ENCODE results near the gene PARP6. TPM values are rescaled to one million over a fixed set of nuclear protein-coding genes. Genes with fewer than 3 reads are reported as not detected.

PARP6 gene
- total RNA-seq, 1 donor from 2014 or later: 61.3 TPM

DNA sequence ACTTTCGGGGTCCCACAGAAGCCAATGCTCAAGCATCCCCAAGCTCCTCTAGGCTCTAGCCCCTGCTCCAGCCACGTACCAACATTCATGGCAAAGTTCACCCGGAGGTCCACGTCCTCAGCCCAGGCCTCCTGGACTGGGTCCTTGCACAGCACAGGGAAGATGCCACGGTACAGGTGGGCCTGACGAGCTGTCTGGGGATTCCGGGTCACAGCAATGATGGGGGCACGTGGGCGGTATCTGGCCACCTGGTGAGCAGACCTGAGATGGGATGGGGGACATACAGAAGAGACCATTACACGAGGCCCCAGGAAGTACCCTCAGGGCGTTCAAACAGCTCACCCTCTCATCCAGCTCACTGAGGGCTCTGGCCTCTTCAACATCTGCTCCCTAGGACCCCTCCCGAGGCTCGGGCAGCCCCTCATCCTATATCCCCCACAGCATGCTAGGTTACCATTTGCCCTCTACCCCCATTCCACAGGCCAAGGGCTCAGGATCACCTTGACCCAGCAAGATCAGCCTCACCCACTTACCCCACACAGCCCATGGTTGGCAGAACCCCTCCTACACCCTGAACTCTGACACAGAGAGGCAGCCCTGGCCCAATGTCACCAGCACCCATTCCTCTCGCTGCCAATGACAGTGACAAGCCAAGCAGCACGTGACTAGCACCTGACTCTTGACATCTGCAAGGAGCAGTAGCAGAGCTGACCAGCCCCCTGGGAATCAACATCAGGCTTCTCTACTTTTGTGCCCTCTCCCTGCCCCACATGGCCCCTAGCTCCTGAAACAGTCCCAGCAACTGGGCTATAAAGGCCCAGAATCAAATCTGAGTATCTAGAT is 71.7 kb downstream of the PARP6 start:
- peak; percentile 76 for DNase-seq (ENCODE audit: low spot score)

DNA sequence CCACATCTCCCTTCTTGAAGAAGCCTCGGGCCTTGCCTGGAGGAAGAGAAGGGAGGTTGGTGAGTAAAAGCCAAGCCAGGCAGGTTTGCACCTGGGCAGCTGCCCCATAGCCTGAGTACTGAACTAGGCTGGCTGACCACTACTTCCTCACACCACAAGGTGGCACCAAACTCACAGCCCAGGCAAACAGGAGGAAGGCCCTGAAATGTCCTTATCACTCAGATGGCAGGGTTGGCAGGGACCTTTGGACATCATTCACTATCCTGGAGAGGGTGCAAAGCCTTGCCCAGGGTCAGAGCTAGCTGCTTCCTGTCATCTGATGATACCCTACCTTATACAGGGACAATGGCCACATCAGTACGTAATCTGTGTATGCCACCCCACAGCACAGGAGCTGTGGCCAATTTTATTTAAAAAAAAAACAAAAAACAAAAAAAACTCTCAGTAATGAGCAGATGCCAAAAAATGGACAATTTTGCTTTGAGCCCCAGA is 72.6 kb downstream of the PARP6 start:
- peak; percentile 88 for DNase-seq (ENCODE audit: low spot score)

DNA sequence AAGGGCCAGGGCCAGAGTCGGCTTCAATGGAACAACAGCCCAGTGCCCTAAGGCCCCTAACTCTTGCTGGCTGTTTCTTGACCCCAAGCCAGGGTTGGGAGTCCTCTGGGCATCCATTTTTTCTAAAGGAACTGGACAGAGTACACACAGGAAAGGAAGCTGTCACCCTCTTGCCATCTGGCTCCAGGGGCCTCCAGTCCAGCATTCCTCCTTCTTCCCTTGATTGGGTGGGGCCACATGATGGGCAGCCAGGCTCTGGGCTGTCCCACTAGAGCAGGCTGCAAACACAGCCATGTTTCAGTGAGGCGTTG is 73.2 kb downstream of the PARP6 start:
- DNase-seq (ENCODE audit: low spot score): no peak

GRCh38 chr15:72198356-72199204 is 73.8 kb downstream of the PARP6 start:
- peak; percentile 65 for DNase-seq (ENCODE audit: low spot score)

DNA sequence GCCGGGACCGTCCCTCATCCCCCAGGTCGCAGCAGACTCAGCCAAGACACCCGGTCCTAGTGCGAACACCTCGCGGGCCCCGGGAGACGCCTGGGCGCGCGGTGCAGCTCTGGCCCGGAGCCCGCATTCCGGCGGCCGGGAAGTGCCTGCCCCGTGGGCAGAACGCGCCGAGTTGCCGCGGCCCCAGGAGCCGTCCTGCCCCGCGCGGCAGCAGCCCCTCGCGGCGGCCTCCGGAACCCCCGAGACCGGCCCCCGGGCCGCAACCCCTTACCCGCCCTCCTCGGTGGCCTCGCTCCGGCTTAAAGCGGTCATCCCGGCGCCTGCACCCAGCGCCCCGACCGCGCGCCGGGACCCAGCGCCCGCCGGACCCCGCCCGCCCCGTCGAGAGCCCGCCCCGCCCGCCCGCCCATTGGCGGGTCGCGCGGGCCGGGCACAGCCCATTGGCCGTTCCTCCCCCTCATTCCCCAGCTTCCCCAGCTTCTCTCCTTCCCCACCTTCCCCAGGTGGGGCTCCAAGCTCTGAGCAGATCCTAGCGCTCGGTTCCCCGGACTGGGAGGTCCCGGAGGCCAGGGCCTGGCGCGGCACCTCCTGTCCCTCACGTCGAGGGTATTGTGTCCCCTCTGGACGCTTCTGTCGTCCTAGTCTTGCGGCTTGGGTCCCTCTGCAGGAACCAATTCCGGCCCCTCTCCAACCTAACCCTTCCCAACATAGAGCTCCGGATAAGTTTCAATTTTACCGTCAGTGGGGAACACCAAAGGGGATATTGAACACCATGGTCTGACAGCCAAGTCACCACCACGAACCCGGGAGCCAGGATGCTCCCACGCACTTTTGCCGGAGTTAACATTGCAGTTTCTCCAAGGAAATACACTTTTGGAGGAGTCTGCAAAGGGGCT is 74.6 kb downstream of the PARP6 start, which contains the start of gene GRAMD2A:
Gene GRAMD2A, minus strand, starts transcription at position 328 of the 896 bp plus-strand sequence.
- DNase-seq (ENCODE audit: low spot score): peak; percentile 60

GRCh38 chr15:72197041-72197459 is 75.3 kb downstream of the PARP6 start:
- DNase-seq (ENCODE audit: low spot score): peak; percentile 89

DNA sequence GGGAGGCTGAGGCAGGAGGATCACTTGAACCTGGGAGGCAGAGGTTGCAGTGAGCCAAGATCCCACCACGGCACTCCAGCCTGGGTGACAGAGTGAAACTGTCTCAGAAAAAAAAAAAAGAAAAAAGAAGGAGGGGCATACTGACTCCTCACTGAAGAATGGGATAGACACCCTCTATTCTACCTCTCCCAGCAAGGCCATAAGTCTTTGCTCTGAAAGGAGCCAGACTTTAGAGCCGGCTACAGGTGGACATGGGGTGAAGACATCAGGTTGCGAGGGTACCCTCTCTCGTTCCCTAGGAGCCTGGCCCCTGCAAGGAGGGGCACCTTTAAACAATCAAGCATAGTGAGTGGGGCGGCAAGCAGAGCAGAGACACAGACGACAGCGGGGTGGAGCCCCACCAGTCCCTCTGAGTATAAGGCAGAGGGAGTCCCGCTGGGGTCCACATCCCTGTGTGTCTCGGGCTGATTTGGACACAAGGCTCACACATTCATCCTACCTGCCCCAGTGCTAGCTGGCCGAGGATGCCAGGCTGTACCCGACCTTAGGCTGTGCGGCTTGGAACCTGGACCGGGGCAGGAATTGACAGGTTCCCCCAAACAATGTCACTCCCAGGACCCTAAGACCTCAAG is 75.8 kb downstream of the PARP6 start:
- DNase-seq (ENCODE audit: low spot score): peak; percentile 84

DNA sequence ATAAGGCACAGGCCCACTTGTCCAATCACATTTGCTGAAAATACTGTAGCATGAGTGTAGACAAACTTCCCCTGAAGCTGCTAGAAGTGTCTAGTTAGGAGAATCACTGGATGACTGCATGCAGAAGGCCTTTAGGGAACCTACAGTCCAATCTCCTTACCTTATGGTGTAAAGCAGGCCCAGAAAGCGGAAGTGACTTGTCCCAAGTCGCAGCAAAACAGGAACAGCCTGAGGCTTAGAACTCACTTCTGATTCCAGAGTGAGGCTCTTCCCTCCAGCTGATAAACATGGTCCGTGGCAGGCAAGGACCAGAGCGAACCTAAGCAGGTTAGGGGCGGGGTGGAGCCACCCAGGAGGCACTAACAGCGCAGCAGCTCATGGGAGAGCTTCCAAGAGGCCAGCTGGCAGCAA is 77.2 kb downstream of the PARP6 start:
- DNase-seq (ENCODE audit: low spot score): no peak

DNA sequence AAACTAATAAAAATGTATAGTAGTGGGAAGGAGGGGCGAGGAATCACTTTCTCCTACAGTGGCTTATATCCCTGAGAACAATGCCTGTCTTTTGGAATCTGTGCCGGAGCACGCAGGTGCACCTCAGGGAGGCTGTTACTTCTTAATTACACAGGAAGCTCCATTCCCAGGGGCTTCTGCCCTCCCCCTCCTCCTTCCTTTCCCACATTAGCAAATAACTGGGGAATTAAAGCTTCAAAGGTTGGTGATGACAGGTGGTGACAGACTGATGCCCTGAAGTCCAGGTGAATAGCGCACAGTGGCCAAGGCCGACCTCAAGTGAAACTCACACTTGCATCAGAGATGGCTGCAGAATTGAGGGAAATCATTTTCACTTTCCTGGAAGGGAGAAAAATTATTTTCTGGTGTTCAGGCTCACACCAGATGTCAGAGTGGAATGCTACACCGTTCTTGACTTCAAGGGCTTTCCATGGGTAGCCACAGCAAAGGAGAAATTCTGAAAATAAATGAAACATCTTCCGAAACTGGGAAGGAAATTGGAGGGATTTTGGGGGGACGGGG is 78.4 kb downstream of the PARP6 start:
- DNase-seq (ENCODE audit: low spot score): peak; percentile 37

GRCh38 chr15:72192416-72192815 is 79.9 kb downstream of the PARP6 start:
- DNase-seq (ENCODE audit: low spot score): no peak

Other genes starting within 250 kb of the PARP6 start
- 47.1 TPM for gene MYO9A, start 154.4 kb downstream of the PARP6 start, total RNA-seq
- gene SENP8, start 154.2 kb downstream of the PARP6 start, total RNA-seq: 1.5 TPM
- not detected for gene GRAMD2A, start 74.8 kb downstream of the PARP6 start, total RNA-seq
- gene PKM, start 41.4 kb downstream of the PARP6 start, total RNA-seq: 414 TPM
- 1.6 TPM for gene CELF6, start 47.6 kb upstream of the PARP6 start, total RNA-seq
- 130 TPM for gene HEXA, start 103.5 kb upstream of the PARP6 start, total RNA-seq
- gene TMEM202, start 125.8 kb upstream of the PARP6 start, total RNA-seq: not detected
- gene ARIH1, start 201.8 kb upstream of the PARP6 start, total RNA-seq: 164 TPM

Data from mesenteric fat pad (tissue), 1 donor.